HTR-8/SVneo (cell line): ENCODE measurements around the gene BCAR1.
"Not testable (repeated sequence)": the region's sequence is repeated elsewhere in the genome, so short reads cannot be mapped to it uniquely, and the experiment has no call there.

Experiments
- DNase-seq: peaks from one replicate; pipeline ENCODE4 v3.0.0; 2011; ENCODE audit warnings: low spot score, mixed read lengths; ENCODE audit not compliant: insufficient read length
- FAIRE-seq: peaks from 2 replicates; lab custom pipeline; 2011; peaks lifted over from hg19 to GRCh38; lab: Jason Lieb, UNC

BCAR1 gene

DNA sequence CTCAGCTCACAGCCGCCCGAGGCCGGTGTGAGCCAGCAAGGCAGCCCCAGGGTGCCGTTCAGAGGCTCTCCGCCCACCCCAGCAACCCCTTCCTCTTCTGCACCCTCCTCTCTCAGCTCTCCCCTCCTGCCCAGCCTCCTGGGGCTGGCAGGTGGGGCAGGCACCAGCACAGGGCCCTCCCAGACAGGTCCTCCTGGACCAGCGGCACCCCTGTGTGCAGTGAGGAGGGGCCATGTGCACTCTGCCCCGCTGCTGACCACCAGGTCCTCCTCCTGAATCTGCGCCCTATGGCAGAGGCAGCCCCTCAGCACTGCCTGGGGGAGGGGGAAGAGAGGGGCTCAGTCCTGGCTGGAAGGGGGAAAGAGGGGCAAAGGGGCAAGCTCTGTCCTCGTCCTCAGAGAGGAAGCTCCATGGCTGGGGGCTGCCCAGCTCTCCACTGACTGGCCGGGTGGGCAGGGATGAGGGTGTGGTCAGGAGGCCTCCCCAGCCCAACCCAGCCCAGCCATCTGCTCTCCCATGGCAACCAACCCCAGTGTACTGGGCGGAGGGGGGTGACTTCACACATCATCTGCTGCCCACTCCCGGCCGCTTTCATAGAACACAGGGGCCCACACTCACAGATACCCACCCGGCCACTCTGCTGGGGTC lies 5.4 kb upstream of the BCAR1 start:
- DNase-seq (no peak), FAIRE-seq (peak; percentile 42)

DNA sequence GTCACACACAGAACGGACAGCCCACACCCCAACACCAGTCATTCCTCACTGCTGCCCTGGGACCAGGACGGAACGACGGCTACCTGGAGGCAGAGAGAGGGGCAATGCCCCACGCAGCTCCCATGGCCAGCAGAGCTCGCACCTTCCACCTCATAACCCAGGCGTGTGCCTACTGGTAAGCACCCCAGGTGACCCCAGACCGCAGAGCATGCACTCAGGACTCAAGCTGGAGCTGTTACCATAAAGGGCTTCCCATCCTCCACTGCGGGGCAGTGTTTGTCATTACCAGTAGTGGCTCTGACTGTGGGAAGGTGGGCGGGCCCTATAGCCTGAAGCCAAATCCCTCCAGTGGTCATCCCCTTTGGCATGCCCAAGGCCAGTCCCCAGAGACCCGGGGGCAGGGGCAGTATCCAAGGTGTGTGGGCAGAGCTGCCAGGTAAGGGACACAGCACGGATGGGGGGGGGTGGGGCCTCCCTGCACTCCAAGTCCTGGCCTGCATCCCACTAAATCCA lies 4.7 kb upstream of the BCAR1 start:
- DNase-seq (no peak), FAIRE-seq (peak; percentile 74)

DNA sequence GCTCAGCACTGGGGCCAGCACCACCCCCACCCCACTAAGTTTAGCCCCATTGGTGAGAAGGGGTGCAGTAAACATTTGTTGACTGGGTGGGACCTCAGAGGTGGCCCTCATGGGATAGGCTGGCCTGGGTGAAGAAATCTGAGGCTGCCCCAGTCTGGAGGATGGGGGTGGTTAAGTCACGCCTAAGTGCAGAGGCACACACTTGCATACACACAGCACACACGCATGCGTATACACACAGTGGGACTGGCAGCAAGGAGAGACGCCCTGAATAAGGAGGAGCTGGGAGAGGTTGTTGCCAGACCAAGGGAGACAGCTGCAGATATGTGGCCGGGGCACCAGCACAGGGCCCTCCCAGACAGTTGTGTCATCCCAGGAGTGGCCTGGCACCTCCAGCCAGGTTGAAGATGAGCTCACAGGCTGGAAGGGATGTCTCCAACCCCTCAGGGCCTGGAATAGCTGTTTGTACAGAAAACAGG lies 3.0 kb upstream of the BCAR1 start:
- DNase-seq (peak; percentile 95), FAIRE-seq (peak; percentile 100)

DNA sequence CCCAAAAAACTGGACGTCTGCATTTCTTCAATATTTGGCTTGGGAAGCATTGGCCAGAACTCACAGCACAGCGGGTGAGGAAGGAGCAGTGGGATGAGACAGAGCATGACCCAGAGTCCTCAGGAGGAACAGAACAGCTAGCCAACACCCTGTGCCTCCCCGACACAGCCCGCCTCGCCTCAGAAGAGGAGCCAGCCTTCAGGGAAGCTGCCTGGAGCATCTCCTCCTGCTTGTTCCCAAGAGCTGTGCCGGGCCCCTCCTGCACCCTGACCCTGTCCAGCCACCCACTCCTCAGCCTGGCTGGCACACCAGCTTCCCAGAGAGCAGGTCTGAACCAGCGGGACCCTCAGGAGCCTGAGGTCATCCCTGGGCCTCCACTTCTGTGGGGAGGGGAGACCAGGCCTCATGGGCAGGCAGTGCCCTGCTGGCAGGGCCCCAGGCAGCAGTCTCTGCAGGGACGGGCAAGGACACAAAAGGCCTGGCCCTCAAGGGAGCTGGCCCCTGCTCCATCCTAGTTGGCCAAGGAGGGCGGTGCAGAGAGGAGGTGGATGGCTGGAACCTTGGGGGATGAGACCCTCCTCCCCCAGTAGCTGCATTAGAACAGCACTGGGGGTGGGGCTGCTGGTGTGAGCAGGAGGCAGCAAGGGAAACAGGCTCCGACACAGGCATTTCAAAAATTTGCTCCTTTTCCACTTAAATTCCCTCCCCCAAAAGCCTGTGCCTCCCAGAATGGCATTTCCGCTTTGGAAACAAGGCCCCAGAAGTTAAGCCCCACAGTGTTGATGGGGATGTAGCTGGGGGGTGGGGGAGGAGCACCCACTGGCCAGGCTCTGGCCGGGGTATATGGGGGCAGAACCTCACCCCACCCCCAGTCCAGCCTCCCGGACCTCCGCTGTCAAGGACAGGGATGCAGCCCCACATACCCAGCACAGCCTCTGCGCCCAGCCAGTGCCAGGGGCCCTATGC lies 1.8 kb upstream of the BCAR1 start:
- DNase-seq (peak; percentile 83), FAIRE-seq (peak; percentile 99)

GRCh38 chr16:75252049-75252864 lies 833 bp upstream of the BCAR1 start:
- no peak for DNase-seq
- FAIRE-seq: no peak

- FAIRE-seq (no peak), DNase-seq (no peak)
Observed at GRCh38 chr16:75250809-75251279, 580 bp downstream of the BCAR1 start.

DNA sequence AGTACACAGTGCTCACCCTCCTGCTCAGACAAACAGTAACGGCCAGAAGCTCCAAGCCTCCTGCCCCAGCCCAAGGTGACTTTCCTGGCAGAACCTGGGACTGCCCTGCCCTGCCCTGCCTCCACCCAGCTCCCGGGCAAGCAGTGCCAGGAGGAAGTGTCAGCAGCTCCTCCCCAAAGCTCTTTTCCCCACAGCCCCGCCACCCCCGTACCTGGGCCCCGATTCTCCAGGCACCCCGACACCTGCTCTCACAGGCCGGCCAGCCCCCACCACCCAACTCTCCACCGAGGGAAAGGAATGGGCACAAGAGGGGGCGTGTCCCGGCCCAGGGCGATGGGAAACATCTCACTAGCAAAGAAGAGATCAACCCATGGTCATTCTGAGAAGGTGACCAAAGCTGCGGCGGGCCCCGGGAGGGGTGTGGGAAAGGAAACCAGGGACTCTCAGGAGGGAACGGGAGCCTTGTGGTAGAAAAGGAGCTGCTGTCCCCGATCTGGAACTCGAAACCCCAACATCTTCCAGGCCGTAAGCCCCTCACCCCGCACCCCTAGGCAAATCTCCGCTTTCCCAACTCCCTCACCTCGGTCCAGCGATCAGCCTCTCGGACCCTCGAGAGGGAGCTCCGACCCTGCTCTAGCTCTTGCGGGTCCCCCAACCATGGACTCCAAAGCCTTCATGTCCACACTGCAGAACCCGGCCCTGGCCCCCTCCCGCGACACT lies 1.2 kb downstream of the BCAR1 start:
- no peak for DNase-seq
- FAIRE-seq: peak; percentile 67

GRCh38 chr16:75249441-75249840 lies 2.0 kb downstream of the BCAR1 start:
- DNase-seq (no peak), FAIRE-seq (no peak)

GRCh38 chr16:75248536-75249380 lies 2.7 kb downstream of the BCAR1 start:
- peak; percentile 20 for FAIRE-seq

DNA sequence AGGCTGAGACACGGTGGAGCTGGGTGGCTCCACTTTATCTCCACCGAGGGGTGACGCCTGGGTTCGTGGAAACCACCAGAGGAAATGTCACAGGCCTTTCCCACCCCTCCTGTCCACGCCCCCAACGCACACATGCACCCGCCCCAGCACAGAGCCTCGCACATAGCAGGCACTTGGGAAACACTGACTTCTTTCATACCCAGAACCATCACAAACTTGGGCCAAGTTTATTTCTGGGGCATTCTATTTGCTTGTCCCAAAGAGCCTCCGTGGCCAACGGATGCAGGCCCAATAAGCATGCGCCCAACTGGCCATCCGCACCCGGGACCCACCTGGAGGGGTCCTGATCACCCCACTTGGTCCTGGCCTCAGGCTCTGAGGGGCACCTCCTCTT lies 3.3 kb downstream of the BCAR1 start:
- FAIRE-seq (no peak), DNase-seq (no peak)

More at GRCh38 chr16:75248536-75249380, 2.7 kb downstream of the BCAR1 start:
- DNase-seq: no peak

GRCh38 chr16:75247249-75247648 lies 4.2 kb downstream of the BCAR1 start:
- DNase-seq (no peak), FAIRE-seq (no peak)

GRCh38 chr16:75246504-75247205 lies 4.8 kb downstream of the BCAR1 start:
- DNase-seq (no peak), FAIRE-seq (peak; percentile 13)

DNA sequence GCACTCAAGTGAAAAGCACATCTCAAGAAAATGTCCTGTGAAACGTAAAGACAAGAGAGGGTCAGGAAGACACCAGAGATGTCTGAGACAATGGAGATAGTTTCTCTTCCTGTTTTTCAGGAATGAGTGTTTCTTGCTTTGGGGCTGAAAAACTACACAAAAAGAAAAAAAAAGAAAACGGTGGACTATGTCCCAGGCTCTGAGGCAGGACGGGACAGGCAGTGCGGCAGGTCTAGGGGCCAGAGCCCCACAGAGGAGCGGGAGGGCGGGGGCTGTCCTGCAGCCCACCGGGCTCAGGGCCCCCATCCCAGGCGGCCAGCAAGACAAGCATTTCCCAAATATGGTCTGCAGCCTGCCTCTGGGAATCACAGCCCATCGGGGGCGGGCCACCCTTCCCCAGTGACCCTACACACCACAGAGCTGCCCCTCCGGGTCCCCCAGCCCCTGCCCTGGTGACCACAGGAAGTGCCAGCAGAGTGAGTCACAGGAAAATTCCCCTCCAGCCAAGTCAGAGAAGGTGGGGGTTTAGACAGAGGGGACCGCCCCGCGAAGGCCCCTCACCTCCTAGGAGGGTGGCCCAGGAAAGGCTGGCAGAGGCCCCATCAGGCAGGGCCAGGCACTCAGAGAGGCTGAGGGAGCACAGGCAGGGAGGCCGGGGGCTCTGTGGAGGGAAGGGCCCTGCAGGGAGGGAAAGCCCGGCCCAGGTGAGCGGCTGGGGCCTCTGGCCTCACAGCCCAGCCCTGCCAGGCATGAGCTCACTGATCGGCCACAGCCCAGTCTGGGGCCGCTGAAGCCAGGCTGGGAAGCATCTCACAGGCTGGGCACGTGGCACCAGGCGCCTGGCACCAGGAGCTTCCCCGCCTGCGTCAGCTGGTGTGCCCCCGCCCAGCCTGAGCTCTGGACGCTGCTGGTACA lies 6.3 kb downstream of the BCAR1 start:
- DNase-seq (peak; percentile 97), FAIRE-seq (peak; percentile 97)

GRCh38 chr16:75244225-75244809 lies 7.1 kb downstream of the BCAR1 start:
- FAIRE-seq (no peak), DNase-seq (no peak)

DNA sequence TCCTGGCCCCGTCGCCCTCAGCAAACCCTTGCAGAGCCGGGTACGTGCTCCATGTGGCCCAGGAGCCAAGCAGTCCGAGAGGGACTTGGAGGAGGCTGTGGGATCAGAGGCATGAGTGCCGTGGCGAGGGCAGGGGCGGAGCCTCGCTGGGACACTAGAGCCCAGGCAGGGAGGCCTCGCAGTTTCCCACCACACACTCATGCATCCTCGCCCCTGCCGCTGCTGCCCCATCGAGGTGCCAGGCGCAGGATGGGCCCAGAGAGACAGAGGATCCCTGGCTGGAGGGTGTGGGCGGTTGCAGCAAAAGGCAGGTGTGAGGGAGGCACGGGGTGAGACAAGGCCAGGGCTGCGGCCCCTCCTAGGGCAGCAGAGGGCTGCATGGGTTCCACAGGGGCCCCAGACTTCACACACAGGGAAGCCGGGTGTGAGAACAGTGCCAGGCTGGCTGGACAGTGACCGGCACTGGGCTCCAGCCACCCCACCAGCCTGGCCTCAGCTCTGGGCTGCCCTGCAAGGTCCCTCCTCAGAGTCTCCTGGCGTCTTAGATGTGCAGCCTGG lies 7.7 kb downstream of the BCAR1 start:
- no peak for DNase-seq
- FAIRE-seq: peak; percentile 80

DNA sequence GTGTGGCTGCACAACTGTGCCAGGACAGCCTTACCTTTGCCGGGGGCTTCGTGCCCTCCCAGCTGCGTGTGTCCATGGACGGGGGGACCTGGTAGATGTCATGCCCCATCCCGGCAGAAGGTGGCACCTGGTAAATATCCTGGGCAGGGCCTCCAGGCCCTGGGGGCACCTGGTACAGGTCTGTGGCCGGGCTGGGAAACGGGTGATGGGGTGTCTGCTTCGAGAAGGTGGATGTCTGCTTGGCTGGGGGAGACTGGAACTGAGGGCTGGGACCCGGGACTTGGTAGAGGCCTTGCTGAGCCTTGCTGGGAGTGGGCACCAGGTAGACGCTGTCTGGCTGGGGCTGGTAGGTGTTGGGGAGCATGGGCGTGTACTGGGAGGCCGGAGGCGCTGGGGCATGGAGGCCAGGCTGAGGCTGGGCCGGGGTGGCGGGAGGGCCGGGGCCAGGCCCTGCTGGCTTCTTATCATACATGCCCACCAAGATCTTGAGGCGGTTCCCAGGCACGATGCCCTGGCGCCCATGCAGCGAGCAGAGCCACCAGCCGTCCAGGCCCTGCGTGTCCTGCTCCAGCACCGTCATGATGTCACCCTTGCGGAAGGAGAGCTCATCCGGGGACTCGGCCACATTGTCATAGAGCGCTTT lies 8.9 kb downstream of the BCAR1 start:
- not testable (repeated sequence) for DNase-seq
- peak; percentile 64 for FAIRE-seq
